ENCODE measurements around the gene TMEM9.

TMEM9 gene

DNA sequence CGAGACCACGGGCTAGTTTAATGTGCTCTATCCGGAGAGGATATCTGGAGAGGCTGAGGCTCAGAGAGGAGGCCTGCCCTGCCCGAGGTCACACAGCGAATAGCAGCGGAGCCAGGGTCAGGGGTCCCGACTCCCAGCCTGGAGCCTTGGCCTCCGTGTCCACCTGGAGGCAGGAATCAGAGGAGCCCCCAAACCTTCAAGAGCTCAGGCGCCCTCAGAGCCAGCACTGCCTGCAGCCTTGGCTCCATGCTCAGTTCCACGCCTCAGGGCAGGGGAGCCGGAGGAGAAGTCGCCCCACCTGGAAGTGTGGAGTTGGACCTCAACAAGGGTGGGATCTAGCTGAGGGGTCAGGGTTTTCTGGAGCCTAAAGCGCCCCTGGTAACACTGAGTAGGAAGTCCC, 25.3 kb downstream of the TMEM9 start:
- TF ChIP-seq, protein P1, sequence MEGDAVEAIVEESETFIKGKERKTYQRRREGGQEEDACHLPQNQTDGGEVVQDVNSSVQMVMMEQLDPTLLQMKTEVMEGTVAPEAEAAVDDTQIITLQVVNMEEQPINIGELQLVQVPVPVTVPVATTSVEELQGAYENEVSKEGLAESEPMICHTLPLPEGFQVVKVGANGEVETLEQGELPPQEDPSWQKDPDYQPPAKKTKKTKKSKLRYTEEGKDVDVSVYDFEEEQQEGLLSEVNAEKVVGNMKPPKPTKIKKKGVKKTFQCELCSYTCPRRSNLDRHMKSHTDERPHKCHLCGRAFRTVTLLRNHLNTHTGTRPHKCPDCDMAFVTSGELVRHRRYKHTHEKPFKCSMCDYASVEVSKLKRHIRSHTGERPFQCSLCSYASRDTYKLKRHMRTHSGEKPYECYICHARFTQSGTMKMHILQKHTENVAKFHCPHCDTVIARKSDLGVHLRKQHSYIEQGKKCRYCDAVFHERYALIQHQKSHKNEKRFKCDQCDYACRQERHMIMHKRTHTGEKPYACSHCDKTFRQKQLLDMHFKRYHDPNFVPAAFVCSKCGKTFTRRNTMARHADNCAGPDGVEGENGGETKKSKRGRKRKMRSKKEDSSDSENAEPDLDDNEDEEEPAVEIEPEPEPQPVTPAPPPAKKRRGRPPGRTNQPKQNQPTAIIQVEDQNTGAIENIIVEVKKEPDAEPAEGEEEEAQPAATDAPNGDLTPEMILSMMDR (IDR thresholded peaks at IDR 0.05; ENCODE audit: borderline replicate concordance, insufficient read depth, low read depth, low read length), result no peak
- no peak overlapping the region for H3K4me3 ChIP-seq (ENCODE audit: low read depth, low read length)

DNA sequence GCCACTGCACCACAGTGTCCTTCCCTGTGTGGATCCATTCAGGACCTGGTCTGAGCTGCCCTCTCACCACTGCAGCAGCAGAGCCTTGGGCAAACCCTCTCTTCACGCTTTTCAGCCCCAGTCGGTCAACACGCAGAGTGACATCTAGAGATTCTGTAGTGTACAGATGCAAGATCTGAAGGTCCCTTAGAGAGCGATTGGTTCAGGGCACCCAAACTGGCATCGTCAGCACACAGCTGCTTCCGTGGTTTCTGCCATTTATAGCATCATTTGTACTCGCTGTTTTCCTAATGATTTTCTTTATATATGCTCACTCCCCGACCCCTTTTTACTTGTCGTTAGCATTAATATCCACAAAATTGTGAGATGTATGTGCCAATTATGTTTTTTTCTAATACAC, 25.8 kb downstream of the TMEM9 start:
- TF ChIP-seq, protein P1 (IDR thresholded peaks at IDR 0.05; ENCODE audit: borderline replicate concordance, insufficient read depth, low read depth, low read length), result no peak
- no peak overlapping the region for H3K4me3 ChIP-seq (ENCODE audit: low read depth, low read length)

DNA sequence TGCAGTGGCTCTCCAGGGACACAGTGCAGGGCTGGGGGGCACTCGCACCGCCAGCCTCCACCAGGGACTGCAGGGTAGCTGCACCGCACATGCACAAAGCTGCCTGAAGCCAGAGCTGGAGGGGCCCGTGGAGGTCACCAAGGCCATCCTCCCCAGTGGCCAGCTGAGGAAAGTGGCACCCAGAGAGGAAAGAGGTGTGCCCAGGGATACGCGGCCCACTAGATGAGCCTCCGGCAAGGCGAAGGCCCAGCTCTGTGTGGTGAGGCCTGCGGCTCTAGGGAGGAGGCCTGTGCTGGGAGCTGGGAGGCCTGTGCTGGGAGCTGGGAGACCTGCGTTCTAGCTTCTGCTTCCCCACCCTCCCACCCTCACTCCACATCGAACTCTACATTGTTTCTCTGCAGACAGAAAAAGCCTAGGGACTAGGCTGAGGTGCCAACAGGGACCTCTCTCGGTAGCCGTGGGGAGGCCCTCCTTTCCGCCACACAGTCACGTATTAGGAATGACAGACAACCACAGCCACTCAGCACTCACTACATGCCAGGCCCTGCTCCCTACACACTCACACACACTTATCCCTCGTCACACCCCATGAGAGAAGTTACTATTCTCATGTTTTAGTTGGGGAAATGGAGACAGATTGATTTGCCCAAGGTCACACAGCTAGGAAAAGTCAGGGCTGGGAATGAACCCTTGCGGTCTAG, 26.4 kb downstream of the TMEM9 start:
- H3K4me3 ChIP-seq (ENCODE audit: low read depth, low read length), result no peak overlapping the region
- TF ChIP-seq, protein P1 (IDR thresholded peaks at IDR 0.05; ENCODE audit: borderline replicate concordance, insufficient read depth, low read depth, low read length), result no peak

DNA sequence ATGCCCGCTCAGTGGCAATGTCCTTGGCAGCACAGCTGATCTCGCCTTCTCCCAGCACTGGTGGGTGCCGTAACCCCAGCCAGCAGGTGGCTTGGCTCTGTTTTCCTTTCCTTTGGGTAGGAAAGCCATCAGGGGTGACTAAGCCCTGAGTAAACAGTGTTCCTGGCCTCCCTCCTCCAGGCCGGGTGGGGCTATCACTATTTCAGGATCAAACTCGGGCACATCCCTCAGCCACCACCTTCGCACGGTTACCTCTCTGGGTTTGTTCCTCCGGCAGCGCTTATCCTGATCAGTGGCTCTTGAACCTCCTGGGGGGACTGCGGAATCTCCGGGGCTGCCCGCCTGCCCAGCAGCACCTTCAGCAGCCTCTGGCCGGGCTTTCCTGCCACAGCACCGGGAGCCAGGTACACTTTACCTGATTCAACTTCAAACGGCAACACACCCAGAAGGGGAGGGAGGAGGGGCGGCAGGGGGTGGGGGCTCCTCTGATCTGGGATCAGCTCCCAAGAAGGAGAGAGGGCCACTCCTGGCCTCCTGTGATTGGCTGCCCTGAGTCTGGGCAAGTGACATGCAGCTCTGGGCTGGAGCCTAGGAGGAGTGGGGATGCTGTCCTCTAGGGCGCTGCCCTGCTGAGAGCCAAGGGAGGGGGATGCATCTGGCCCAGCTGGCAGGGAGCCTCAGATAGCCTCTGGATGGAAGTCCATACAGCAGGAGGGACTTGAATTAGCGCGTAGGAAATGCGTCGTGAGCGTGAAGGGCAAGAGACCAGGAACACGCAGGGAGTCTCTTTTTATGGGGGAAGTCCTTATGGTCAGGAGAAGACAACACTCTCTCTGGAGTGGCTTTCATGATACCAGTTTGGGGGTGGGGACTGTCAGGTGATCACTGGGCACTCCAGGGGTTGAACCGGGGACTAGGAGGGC, 27.2 kb downstream of the TMEM9 start, which contains the start of gene ASCL5:
Gene ASCL5, minus strand, starts transcription at position 353 of the 923 bp plus-strand sequence. CDS start 11,812 bp downstream, outside the sequence.
- H3K4me3 ChIP-seq (ENCODE audit: low read depth, low read length), result no peak within 1 kb of the TSS
- TF ChIP-seq, protein P1 (IDR thresholded peaks at IDR 0.05; ENCODE audit: borderline replicate concordance, insufficient read depth, low read depth, low read length), result no peak

DNA sequence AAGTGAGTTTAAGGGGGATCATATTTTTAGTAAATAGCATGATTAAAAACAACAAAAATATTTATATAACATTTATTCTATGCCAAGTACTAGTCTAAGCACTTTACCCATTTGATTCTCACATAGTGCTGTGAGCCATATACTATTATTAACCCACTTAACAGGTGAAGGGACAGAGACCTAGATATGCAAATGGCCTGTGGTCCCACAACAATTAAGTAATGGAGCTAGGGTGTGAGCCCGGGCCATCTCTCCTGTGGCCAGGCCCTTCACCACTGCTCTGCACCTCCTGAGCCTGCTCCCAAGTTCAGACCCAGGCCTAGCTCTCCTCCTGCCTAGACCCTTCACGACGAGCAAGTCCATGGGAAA, 27.8 kb downstream of the TMEM9 start:
- H3K4me3 ChIP-seq (ENCODE audit: low read depth, low read length), result no peak overlapping the region
- TF ChIP-seq, protein P1 (IDR thresholded peaks at IDR 0.05; ENCODE audit: borderline replicate concordance, insufficient read depth, low read depth, low read length), result no peak

DNA sequence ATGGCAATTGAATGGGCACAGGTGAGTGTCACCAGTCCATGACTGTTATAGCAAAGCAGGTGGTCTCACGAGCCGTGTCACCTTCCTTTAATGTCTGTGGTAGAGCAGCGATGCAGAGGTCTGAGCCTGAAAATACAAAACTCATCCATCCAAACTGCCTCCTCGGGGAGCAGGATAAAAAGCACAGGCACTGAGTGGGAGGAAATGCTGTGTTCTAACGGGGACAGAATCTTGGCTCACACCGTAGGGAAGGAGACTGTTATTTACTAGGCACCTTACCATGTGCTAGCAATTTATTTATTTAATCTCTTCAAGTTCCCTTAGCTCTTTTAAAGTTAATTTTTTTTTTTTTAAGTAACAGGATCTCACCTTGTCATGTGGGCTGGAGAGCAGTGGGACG, 28.5 kb downstream of the TMEM9 start:
- no peak overlapping the region for H3K4me3 ChIP-seq (ENCODE audit: low read depth, low read length)
- TF ChIP-seq, protein P1 (IDR thresholded peaks at IDR 0.05; ENCODE audit: borderline replicate concordance, insufficient read depth, low read depth, low read length), result no peak
